ENCODE results near the gene EEF1A2.

- TF ChIP-seq EZH2 (IDR thresholded peaks at IDR 0.05; ENCODE audit: borderline replicate concordance, low read depth, low read length, severe bottlenecking) (no peak), CTCF (IDR thresholded peaks at IDR 0.05; ENCODE audit: extremely low read depth in 1 of 2, insufficient read depth in 1 of 2, low read depth in 1 of 2, low read length in 2 of 2) (no peak), POLR2AphosphoS5 (IDR thresholded peaks at IDR 0.05; ENCODE audit: insufficient read depth, low read depth, low read length) (no peak), MAX (IDR thresholded peaks at IDR 0.05; ENCODE audit: insufficient read depth, insufficient read length) (no peak), JUN (IDR thresholded peaks at IDR 0.05; ENCODE audit: borderline replicate concordance, insufficient read depth, insufficient read length, low read depth) (no peak), POLR2A (IDR thresholded peaks at IDR 0.05; ENCODE audit: low read depth, low read length) (no peak), FOS (IDR thresholded peaks at IDR 0.05; ENCODE audit: borderline replicate concordance, insufficient read depth, low read length) (no peak), MYC (IDR thresholded peaks at IDR 0.05; ENCODE audit: low read depth, low read length) (no peak)
Observed at GRCh38 chr20:63486300-63486855, 12.5 kb downstream of the EEF1A2 start.

All from endothelial cell of umbilical vein (primary cell).